ENCODE results near the gene CKAP4.

CKAP4 gene

GRCh38 chr12:106254724-106255123 lies 6.9 kb upstream of the CKAP4 start:
- no peak for DNase-seq (ENCODE audit: low spot score)

GRCh38 chr12:106251631-106252455 lies 4.0 kb upstream of the CKAP4 start:
- in situ Hi-C loops (cut with MboI; ENCODE audit: low sequenced_read_pairs, unreplicated experiment) = no loop called here
- no peak for DNase-seq (ENCODE audit: low spot score)
- TF ChIP-seq CTCF (IDR thresholded peaks at IDR 0.05; ENCODE audit: borderline replicate concordance, control extremely low read depth, extremely low read depth, insufficient read depth, missing control alignments) = no peak

More at GRCh38 chr12:106254724-106255123, 6.9 kb upstream of the CKAP4 start:
- in situ Hi-C loops (cut with MboI; ENCODE audit: low sequenced_read_pairs, unreplicated experiment) = no loop called here
- no peak for TF ChIP-seq CTCF (IDR thresholded peaks at IDR 0.05; ENCODE audit: borderline replicate concordance, control extremely low read depth, extremely low read depth, insufficient read depth, missing control alignments)

GRCh38 chr12:106249411-106250135 lies 1.8 kb upstream of the CKAP4 start:
- no peak for TF ChIP-seq CTCF (IDR thresholded peaks at IDR 0.05; ENCODE audit: borderline replicate concordance, control extremely low read depth, extremely low read depth, insufficient read depth, missing control alignments)
- DNase-seq (ENCODE audit: low spot score) = no peak
- in situ Hi-C loops (cut with MboI; ENCODE audit: low sequenced_read_pairs, unreplicated experiment) = no loop called here

GRCh38 chr12:106248846-106249371 lies 1.1 kb upstream of the CKAP4 start:
- no peak for DNase-seq (ENCODE audit: low spot score)
- in situ Hi-C loops (cut with MboI; ENCODE audit: low sequenced_read_pairs, unreplicated experiment) = no loop called here

GRCh38 chr12:106248312-106248845 lies 559 bp upstream of the CKAP4 start:
- TF ChIP-seq CTCF (IDR thresholded peaks at IDR 0.05; ENCODE audit: borderline replicate concordance, control extremely low read depth, extremely low read depth, insufficient read depth, missing control alignments) = no peak
- DNase-seq (ENCODE audit: low spot score) = peak; percentile 53

More at GRCh38 chr12:106248846-106249371, 1.1 kb upstream of the CKAP4 start:
- TF ChIP-seq CTCF (IDR thresholded peaks at IDR 0.05; ENCODE audit: borderline replicate concordance, control extremely low read depth, extremely low read depth, insufficient read depth, missing control alignments) = no peak

GRCh38 chr12:106246891-106247673 lies 738 bp downstream of the CKAP4 start:
- DNase-seq (ENCODE audit: low spot score) = peak; percentile 78
- no peak for TF ChIP-seq CTCF (IDR thresholded peaks at IDR 0.05; ENCODE audit: borderline replicate concordance, control extremely low read depth, extremely low read depth, insufficient read depth, missing control alignments)
- in situ Hi-C loops (cut with MboI; ENCODE audit: low sequenced_read_pairs, unreplicated experiment) = no loop called here

More at GRCh38 chr12:106248312-106248845, 559 bp upstream of the CKAP4 start:
- in situ Hi-C loops (cut with MboI; ENCODE audit: low sequenced_read_pairs, unreplicated experiment) = no loop called here

Measured in GM13976 (cell line).